Right lobe of liver (tissue), 4 donors: ENCODE measurements around the gene XKR8.

ENCODE experiments used
- POLR2A ChIP-seq: fragments of 450-650 bp; IDR thresholded peaks from one replicate; pipeline ENCODE4 v1.6.1; 2017; ENCODE audit warnings: antibody characterized with exemption, mild to moderate bottlenecking
- TF ChIP-seq, protein P1 (sequence below), 4 donors: fragments of 200-600 bp in 3 of 4; fragments of 450-650 bp in 1 of 4; IDR thresholded peaks; one replicate each; pipeline versions ENCODE4 v1.5.1 to v1.8.0; 2016 to 2022; ENCODE audit warnings: antibody characterized with exemption in 4 of 4, mild to moderate bottlenecking in 2 of 4
- donor health status: DM: no; HTN: no; CAD: no.
- donor health status: DM: no; HTN: no; CAD: no.
- donor health status: DM: no; HTN: yes; CAD: no.

GRCh38 chr1:27959792-27960603 lies at the start of gene XKR8:
- TF ChIP-seq, protein P1, sequence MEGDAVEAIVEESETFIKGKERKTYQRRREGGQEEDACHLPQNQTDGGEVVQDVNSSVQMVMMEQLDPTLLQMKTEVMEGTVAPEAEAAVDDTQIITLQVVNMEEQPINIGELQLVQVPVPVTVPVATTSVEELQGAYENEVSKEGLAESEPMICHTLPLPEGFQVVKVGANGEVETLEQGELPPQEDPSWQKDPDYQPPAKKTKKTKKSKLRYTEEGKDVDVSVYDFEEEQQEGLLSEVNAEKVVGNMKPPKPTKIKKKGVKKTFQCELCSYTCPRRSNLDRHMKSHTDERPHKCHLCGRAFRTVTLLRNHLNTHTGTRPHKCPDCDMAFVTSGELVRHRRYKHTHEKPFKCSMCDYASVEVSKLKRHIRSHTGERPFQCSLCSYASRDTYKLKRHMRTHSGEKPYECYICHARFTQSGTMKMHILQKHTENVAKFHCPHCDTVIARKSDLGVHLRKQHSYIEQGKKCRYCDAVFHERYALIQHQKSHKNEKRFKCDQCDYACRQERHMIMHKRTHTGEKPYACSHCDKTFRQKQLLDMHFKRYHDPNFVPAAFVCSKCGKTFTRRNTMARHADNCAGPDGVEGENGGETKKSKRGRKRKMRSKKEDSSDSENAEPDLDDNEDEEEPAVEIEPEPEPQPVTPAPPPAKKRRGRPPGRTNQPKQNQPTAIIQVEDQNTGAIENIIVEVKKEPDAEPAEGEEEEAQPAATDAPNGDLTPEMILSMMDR (IDR thresholded peaks at IDR 0.05): peak; percentile 42 to 68 (median 52)
- peak; percentile 75 for TF ChIP-seq POLR2A
